HG03159 (cell line): Measurements from ENCODE around the gene ULK4.

Source experiments
- ATAC-seq: cut with Tn5 transposase; IDR thresholded peaks from one replicate; pipeline ENCODE4 v1.9.1; 2021; ENCODE audit warnings: mild to moderate bottlenecking, moderate library complexity; ENCODE audit not compliant: unreplicated experiment

The ULK4 gene

DNA sequence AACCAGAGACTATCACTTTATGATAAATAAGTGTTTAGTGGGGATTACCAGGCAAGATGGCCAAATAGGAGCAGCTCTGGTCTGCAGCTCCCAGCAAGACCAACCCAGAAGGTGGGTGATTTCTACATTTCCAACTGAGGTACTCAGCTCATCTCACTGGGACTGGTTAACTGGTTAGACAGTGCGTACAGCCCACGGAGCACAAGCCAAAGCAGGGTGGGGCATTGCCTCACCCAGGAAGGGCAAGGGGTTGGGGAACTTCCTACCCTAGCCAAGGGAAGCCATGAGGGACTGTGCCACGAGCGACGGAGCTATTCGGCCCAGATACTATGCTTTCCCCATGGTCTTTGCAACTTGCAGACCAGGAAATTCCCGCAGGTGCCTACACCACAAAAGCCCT, 591.6 kb downstream of the ULK4 start:
- ATAC-seq = no peak

GRCh38 chr3:41369838-41370237, 592.1 kb downstream of the ULK4 start:
- no peak for ATAC-seq

DNA sequence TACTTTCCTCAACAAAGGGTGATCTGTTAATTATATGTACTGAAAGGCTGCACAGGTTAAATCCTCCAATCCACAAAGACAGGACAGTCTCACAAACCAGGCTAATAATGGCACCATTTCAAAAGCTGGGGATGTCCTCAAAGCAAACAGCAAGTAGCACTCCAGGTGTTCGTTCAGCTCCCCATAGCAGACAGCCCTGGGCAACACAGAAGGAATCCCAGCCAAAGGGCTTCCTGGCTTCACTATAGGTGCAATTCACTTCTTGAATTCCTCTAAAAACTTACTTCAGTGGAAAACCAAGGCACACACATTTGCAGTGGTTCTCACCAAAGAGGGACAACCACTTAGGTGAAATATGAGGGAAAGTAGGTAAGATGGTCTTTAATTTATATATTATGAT, 595.9 kb downstream of the ULK4 start:
- ATAC-seq = no peak

DNA sequence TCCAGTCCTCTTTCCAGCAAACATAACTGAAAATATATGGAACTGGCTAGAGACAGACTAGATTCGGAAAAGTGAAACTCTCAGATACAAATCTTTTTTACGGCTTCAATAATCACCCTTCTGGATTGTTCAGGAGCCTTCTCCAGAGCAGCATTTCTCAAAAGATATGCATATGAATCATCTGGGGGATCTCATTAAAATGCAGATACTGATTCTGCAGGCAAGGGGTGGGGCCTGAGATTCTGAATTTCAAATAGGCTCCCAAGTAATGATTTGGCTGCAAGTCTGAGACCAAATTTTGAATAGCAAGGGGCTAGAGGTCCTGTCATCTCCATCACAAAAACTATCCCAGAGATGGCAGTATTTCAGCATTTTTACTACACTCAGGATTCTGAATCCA, 597.2 kb downstream of the ULK4 start:
- ATAC-seq = no peak

DNA sequence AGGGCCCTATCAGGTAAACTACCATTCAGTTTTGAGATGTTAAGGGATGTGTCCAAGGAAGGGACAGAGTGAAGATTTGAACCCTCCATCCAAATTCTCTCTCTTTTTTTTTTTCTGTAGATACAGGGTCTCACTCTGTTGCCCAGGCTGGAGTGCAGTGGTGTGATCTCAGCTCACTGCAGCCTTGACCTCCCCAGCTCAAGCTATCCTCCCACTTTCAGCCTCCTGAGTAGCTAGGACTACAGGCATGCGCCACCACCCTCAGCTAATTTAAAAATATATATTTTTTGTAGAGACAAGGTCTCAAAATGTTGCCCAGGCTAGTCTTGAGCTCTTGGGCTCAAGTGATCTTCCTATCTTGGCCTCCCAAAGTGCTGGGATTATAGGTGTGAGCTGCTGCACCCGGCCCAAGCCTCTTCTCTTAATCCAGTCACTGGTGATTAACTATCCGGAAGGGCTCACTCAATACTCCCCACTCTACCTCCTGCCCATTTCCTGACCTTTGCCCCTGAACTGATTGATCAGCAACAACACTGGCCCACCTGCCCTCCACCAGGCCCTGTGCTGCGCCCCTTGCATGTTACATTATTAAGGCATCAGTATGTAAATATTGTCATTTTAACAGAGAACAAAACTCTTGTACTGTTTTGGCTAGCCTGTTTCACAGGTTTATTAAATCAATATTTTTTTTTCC, 597.9 kb downstream of the ULK4 start:
- ATAC-seq = no peak

DNA sequence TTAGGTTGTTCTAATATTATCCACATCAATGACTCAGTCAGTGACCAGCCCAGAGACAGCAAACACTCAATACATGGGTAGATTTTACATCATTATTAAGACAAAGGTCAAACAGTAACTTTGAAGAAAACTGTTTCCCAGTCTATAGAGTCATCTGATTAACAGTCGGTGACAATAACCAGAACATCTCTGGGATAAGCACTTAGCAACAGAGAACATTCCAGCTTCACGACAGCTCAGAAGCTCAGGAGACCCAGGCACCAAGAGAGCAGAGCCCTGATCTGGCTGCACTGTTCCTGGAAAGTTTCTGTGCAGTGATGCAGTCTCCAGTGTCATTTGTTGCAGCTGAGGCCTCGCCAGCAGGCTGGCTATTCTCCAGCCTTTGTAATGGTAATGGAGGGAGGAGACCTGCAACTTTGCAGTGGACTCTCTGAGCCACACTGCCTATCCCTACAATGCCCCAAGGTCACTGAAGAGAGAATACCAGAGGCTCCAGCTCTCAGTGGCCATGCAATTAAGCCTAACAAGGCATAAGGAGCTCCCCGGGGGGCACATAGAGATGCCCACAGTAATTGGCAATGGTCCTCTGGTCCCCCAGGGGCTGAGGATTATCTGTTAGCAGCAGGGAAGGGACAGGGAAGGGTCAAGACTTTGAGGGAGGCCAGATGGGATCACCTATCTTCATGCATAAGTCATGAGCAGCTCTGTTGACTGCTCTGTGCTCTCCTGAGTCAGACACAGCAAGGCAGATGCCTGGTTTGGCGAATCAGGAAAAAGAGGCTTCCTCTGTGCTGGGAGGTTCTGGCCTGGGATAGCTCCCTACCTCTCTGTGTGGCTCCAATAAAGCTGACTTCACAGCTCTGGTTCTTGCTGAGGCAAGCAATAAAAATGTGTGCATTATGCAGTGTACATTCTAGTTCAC, 599.0 kb downstream of the ULK4 start:
- ATAC-seq = no peak

DNA sequence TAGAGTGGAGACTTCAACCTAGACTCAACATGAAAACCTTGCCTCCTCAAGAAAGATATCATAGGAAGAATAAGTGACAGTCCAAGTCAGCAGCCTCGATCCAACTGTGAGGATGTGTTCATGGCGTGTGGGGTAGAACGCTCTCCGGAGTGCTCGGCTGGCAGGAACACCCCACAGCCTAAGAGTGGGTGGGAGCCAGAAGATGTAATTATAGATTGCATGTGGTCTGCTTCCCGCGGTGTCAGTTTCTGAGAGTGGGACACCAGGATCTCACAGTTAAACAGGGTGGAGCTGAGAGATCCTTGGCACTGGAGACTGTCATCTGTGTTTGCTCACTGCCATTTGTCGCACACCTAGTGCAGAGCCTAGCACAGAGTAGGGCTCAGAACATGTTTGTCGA, 604.6 kb downstream of the ULK4 start:
- no peak for ATAC-seq

- ATAC-seq = no peak
Observed at GRCh38 chr3:41356775-41357174, 605.1 kb downstream of the ULK4 start.

DNA sequence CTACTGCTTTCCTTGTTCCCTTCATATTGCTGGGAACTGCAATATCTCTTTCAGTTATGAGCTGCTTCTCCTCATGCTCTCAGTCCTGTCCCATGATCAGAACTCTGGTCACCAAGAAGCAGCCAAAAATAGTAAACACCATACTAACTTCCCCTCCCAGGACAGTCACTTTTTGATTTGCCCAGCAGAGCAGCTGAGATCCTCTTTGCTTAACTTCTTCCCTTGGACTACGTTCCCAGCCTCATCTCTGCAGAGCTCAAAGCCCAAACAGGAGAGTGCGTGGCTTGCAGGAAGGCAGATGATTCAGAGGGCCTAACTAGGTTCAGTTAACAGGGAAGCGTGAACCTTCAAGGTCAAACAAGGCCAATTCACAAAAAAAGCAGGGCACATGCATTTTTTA, 609.4 kb downstream of the ULK4 start:
- no peak for ATAC-seq

- no peak for ATAC-seq
Observed at GRCh38 chr3:41350441-41350840, 611.5 kb downstream of the ULK4 start.

DNA sequence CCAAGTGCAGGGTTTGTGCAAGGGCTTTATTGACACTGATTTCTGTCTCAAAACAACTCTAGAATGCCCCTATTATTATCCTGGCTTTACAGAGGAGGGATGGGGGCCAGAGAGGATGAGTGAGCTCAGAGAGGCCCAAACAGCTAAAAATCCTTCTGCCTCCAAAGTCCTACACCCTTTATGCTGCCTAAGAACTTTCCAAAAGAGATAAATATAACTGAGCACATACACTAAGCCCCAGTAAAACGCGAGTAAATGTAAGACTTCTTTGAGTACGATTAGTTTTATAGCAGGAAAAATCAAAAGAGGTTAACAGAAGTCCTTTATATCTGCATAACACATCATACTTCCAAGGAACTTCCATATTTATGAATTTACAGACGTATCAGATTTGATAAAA, 613.5 kb downstream of the ULK4 start:
- no peak for ATAC-seq

DNA sequence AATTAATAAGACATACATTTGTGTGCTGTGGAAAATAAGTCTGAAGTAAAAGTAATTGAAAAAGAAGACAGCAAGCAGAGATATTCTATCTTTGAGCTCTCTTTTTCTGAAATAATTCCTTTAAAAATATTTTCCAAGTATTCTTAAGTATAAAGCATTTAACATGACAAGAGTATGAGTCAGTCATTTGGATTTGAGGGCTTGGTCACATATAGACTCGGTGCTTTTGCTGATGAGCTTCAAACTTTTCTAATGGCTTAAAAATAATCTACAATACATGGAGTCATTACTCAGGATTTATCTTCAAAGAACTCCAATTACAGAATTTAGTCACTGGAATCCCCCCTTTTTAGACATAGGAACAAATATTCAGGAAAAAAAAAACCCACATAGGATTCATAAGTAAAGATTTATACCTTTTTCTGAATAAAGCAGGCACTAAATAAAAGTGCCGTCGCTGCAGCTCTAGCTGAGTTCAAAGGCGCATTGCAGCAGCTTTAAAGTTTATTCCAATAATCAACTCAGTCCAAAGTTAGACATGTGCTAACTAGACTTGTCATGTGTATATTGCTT, 615.1 kb downstream of the ULK4 start:
- no peak for ATAC-seq

GRCh38 chr3:41345788-41346187, 616.1 kb downstream of the ULK4 start:
- ATAC-seq = no peak

DNA sequence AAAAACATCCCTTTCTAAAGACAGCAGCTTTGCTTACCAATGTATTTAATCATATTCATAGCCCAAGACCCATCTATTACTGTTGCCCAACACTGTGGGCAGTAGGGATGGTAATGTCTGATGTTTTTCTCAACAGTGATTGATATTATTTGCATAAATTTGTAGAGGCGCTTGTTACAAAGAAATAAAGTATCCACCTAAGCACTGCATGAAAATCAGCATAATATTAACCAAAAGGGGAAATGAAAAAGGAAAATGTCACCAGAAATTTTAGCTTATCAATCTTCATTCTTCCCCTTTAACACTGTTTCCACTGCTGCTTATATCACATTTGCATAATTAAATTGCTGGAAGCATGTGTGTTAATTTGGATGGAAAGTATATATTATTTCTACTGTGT, 622.1 kb downstream of the ULK4 start:
- no peak for ATAC-seq

- ATAC-seq = no peak
Observed at GRCh38 chr3:41338276-41338675, 623.6 kb downstream of the ULK4 start.

GRCh38 chr3:41334426-41334825, 627.5 kb downstream of the ULK4 start:
- ATAC-seq = no peak

- ATAC-seq = no peak
Observed at GRCh38 chr3:41331041-41331440, 630.9 kb downstream of the ULK4 start.

GRCh38 chr3:41330465-41330864, 631.4 kb downstream of the ULK4 start:
- no peak for ATAC-seq

DNA sequence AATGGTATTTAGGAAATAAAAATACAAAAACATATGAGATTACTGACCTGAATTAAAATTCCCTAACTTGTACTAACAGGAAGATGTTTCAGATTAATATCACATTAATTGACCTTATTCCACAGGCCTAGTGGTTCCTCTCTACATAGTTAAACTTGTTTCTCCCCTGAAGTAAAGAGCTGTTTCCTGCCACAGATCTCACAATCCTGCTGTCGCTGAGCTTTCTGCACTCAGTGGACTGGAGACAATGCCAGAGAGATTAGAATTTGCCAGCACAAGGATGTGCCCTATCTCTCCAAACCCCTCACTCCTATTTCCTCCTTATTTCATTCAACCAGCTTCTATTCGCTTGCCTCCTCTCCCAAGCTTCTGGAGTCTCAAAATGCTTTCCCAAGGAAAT, 632.0 kb downstream of the ULK4 start:
- no peak for ATAC-seq

DNA sequence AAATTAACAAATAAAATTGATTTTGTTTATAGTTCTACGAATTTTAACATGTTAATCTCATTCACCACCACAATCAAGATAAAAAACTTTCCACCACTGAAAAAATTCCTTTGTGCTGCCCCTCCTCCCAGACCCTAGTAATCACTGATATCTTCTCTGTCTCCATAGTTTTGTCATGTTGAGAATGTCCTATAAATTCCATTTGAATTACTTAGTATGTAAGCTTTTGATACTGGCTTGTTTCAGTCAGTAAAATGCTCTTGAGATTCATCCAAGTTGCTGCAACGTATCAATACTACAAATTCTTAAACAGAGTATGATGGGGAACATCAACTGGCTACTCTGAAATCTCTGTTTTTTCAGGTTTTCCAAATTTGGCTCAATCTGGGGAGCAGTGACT, 633.0 kb downstream of the ULK4 start:
- no peak for ATAC-seq

DNA sequence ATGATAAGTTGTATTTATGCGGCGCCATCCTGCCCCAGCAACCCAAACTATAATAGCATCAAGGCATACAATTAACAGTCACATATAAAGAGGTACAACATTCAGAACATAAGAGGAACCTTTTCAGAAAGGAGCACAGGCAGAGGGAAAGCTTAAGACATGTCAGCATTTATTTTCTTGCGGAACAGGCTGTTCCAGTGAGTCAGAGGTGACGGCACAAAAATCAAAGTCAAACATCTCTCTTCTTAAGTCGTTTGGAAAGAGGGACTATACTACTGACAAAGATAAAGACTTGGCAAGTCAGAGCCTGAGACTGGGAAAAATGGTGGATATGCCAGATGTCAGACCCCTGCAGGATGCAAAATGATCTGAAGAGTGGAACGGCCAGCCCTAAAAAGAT, 634.2 kb downstream of the ULK4 start:
- no peak for ATAC-seq

DNA sequence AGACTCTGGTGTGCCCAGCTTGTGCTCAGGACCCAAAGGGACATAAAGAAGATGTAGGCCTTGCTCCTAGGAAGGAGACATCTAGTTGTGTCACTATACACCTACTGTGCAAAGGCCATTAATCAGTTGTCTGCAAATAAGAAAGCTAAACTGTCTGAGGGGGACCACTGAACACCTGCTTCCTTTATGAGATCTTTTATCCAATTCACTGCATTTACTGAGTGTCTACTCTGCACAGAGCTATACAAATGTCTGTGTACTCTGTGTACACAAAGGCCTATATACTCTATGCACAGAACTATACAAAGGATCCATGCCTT, 637.8 kb downstream of the ULK4 start:
- ATAC-seq = no peak
